A549 (cell line): Measurements from ENCODE around the gene PTGFRN.

Source experiments
- CHD4 ChIP-seq: fragments of 200-600 bp; sonication (generic); IDR thresholded peaks from 2 replicates; pipeline ENCODE4 v1.6.1; 2016; ENCODE audit warnings: antibody characterized with exemption, mild to moderate bottlenecking, borderline replicate concordance
- CTCF ChIP-seq: fragments of >200 bp; sonication (Bioruptor Twin); formaldehyde crosslinking; IDR thresholded peaks from 3 replicates; pipeline ENCODE4 v1.5.1; 2016
- FOXS1 ChIP-seq: fragments of 250-450 bp; sonication (Bioruptor Pico); IDR thresholded peaks from 2 replicates; pipeline ENCODE4 v1.5.0; 2020; ENCODE audit warnings: mild to moderate bottlenecking, moderate library complexity
- GATA3 ChIP-seq: IDR thresholded peaks from 2 replicates; pipeline ENCODE4 v1.6.1; 2012; ENCODE audit warnings: borderline replicate concordance
- HMGXB4 ChIP-seq: fragments of 250-450 bp; sonication (Bioruptor Pico); IDR thresholded peaks from 2 replicates; pipeline ENCODE4 v1.5.0; 2021; ENCODE audit warnings: mild to moderate bottlenecking, moderate library complexity, borderline replicate concordance
- HOXB13 ChIP-seq: fragments of 250-450 bp; sonication (Bioruptor Pico); IDR thresholded peaks from 2 replicates; pipeline ENCODE4 v1.5.0; 2020; ENCODE audit warnings: low read depth, mild to moderate bottlenecking, moderate library complexity
- JUN ChIP-seq, 2 experiments: fragments of >200 bp; sonication (Bioruptor Twin); formaldehyde crosslinking; IDR thresholded peaks; 2 replicates in 1 of 2; 3 replicates in 1 of 2; pipeline ENCODE4 v1.6.1; 2016 to 2017
- MYC ChIP-seq: IDR thresholded peaks from 2 replicates; pipeline ENCODE4 v1.6.1; 2012; ENCODE audit warnings: mild to moderate bottlenecking, inconsistent platforms, low read length, improper control_type of control experiment, borderline replicate concordance
- POLR2A ChIP-seq: IDR thresholded peaks from 2 replicates; pipeline ENCODE4 v1.6.1; 2012; ENCODE audit warnings: mild to moderate bottlenecking, low read length
- POLR2AphosphoS2 ChIP-seq: conservative IDR thresholded peaks from 2 replicates; pipeline ENCODE4 v1.6.1; 2012; ENCODE audit warnings: low read length, improper control_type of control experiment, inconsistent platforms
- REST ChIP-seq: fragments of 200-600 bp; sonication (generic); IDR thresholded peaks from 2 replicates; pipeline ENCODE4 v1.6.1; 2016; ENCODE audit warnings: antibody characterized with exemption, mild to moderate bottlenecking, moderate library complexity
- USF2 ChIP-seq: fragments of 450-650 bp; IDR thresholded peaks from 2 replicates; pipeline ENCODE4 v1.6.1; 2014; ENCODE audit warnings: antibody characterized with exemption
- ZC3H11A ChIP-seq: fragments of 450-650 bp; IDR thresholded peaks from 2 replicates; pipeline ENCODE4 v1.6.1; 2014; ENCODE audit warnings: antibody characterized with exemption, mild to moderate bottlenecking

GRCh38 chr1:117026361-117026760 lies 116.6 kb downstream of the PTGFRN start:
- TF ChIP-seq POLR2A (no peak), REST (no peak), POLR2AphosphoS2 (no peak), FOXS1 (no peak), USF2 (no peak), HMGXB4 (no peak), HOXB13 (CRISPR knock-in tag) (no peak), CTCF (no peak), CHD4 (no peak), GATA3 (no peak), MYC (no peak), ZC3H11A (no peak), JUN (IDR thresholded peaks at IDR 0.05) (no peak)
